ENCODE data around the gene RPS24.
"Not testable (repeated sequence)": the region's sequence is repeated elsewhere in the genome, so short reads cannot be mapped to it uniquely, and the experiment has no call there.

The RPS24 gene

DNA sequence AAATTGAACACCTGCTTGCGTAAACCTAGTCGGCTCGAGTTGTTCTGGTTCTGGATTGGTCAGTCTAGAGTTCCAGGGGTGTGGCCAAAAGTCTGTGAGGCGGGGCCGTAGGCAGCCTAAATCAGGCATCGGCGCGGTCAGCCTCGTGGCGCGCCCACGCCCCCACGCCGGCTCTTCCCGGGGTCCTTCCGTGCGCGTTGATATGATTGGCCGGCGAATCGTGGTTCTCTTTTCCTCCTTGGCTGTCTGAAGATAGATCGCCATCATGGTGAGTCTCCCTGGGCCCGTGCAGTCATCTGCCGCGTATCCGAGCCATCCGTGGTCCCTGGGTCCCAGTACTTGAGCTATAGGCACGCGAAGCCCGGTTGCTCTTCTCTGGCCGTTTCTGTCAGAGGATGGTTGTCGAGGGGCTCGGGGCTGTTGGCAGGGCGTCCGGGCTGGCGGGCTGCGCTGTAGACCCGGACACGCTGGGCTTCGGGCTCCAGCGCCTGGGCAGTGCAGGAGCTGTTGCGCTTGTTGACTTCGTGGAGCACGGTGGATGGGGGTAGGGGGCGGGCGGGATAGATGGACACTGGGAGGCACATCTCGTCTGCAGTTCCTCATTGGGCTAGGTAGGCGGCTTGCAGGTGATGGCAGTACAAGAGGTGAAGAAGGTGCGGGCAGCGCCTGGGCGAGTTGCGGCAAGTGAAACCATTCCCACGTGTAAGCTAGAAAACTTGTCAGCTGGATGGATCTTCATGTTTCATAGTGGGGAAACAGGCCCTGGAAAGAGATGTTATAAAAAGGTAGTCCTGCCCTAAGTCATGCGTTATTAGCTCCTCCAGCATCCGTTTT lies at the start of gene RPS24:
RPS24 (plus strand) TSS at position 227 of the 834 bp plus-strand sequence; CDS start at position 266, 39 bp downstream.
- peak; percentile 93 for DNase-seq

DNA sequence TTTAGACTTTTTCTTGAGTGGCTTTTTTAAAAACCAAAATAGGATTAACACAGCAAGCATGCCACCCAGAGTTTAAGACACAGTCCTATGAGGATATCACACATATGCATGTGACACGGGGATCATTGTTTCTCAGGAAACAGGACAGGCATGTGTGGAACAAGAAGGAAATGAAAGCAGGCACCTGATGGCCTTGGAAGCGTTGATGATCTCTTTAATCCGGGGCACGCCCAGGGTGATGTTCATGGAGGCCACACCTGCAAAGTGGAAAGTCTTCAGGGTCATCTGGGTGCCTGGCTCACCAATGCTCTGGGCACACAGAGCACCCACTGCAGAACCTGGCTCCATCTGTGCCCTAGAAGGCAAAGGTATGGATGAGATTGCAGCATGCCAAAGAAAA lies 48.7 kb upstream of the RPS24 start:
- no peak for DNase-seq

DNA sequence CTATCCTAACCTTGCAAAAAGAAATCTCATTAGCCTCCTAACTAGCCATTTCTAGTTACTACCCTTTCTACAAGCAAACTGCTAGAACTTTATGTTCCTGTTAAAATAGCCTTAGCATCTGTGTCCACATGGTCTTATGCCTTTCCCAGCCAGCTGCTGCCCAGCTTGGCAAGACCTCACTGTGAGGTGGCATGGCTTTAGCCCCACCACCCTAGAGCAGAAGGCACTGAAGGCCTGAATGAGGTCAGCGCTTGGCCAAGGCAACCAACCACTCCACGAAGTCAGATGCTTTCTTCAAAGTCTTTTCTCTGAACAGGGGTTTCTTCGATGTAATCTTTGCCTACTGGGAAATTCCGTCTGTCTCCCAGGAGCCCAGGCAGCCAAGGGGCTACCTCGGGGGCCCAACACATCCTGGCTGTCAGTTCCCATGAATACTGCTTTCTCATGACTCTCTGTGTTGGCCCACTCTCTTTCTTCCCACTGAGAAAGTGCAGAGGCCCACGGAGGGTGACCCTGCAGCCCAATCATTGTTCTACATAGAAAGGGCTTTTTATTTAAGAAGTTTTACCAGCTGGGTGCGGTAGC lies 45.9 kb upstream of the RPS24 start:
- DNase-seq: no peak

DNA sequence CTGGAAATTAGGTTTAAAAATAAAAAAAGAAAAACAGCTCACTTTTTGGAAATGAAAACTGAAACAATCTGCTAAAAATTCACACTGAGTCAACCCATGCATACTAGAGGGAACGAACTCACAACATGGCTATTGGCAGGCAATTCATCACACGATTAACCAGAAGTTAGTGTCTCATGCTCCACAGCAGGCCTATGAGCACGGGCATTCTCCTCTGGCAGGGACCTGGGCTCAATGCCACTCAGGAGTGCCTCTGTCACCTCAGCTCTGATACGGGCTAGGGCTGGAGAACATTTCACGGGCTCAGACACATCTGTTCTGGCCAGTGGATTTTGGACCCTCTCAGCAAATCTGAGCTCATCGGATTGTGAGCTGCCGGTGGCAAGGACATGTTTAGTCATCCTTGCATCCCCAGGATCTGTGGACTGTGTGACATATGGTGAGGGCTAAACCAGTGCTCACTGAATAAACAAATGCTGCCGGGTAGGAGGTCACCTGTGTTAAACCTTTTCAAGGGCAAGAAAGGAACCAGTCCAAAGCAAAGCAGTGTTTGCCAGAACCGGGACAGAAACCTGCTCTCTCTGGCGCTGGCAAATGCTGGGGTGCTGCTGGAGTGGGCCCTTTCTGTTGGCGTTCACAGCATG lies 44.5 kb upstream of the RPS24 start:
- DNase-seq: no peak

DNA sequence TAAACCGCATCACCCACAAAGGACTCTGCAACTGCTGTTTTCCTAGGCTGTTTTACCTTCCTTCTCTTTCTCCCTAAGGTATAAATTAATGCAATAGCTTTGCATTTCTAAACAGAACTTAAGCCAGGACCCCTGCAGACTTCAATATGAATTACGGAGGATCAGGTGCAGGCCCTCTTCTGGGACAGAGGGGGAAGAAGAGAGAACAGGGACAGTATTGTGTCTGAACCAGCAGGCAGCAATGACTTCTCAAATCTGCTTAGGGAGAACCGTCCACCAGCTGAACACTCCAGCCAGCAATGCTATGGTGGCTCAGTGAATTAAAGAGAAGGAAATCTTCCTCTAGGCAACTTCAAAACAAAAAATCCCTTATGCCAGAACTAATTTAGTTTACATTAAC lies 40.0 kb upstream of the RPS24 start:
- DNase-seq: no peak

DNA sequence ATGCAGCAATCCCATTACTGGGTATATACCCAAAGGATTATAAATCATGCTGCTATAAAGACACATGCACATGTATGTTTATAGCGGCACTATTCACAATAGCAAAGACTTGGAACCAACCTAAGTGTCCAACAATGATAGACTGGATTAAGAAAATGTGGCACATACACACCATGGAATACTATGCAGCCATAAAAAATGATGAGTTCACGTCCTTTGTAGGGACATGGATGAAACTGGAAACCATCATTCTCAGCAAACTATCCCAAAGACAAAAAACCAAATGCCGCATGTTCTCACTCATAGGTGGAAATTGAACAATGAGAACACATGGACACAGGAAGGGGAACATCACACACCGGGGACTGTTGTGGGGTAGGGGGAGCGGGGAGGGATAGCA lies 34.9 kb upstream of the RPS24 start:
- not testable (repeated sequence) for DNase-seq

DNA sequence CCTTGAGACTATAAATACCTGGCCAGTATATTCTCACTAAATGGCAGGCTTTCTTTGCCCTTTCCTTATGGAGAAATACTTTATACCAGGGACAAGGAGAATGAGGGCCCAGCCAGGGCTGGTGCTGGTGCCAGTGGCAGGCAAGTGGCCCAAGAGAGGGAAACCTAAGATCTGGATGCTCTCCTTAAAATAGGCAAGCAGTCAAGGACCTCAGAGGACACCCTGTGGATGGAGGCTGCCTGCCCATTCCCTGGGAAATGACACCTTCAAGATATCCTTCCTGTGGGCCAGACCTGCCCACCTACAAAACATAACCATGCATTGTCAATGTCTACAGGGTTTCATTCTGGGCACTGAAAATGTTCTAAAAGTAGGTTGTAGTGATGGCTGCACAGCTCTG lies 33.5 kb upstream of the RPS24 start:
- no peak for DNase-seq

DNA sequence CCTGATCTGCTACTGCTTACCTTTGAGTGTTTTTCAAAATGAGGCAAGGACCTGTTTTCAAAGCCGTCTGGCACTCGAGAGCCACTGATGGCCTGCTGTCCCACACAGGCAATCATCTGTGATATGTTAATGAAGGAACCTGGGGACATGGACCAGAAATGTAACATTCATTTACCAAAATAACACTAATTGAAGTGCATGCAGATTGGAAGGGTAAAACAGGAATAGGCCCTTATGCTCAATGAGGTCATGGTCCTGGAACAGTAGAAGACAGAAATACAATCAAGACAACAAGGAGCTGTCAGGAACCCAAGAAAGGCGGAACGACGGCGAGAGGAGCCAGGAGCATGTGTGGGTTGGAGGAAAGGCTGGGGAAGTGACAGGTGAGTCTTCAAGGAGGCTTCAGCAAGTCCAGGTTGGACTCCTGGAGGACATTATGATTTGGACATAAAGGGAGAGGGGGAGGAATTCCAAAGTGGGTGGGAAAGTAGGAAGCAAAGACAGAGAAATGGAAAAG lies 32.6 kb upstream of the RPS24 start:
- DNase-seq: no peak

DNA sequence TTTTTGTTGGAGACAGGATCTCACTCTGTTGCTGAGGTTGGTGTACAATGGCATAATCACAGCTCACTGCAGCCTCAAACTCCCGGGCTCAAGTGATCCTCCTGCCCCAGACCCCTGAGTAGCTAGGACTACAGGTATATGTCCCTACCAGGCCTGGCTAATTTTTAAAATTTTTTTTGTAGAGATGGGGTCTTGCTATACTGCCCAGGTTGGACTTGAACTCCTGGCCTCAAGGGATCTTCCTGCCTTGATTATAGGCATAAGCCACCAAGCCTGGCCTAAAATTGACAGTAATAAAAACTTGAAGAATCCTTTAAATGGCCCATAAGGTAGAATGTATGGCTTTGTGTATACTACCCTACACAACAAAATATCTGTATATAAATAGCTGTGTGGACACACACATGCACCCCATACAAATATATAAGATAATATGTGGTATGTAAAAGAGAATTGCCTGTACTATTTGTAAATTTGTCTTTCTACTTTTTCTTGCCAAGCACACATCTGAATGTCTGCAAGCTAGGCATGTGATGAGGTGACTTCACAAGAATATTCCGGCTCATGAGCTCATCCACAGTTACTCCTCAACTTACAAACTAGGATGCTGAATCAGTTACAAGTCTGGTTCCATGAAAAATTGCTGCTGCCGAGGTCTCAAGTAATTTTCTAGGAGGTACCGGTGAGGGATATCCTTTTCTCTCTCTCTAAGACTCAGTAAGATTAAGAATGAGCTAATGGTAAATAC lies 30.9 kb upstream of the RPS24 start:
- no peak for DNase-seq

DNA sequence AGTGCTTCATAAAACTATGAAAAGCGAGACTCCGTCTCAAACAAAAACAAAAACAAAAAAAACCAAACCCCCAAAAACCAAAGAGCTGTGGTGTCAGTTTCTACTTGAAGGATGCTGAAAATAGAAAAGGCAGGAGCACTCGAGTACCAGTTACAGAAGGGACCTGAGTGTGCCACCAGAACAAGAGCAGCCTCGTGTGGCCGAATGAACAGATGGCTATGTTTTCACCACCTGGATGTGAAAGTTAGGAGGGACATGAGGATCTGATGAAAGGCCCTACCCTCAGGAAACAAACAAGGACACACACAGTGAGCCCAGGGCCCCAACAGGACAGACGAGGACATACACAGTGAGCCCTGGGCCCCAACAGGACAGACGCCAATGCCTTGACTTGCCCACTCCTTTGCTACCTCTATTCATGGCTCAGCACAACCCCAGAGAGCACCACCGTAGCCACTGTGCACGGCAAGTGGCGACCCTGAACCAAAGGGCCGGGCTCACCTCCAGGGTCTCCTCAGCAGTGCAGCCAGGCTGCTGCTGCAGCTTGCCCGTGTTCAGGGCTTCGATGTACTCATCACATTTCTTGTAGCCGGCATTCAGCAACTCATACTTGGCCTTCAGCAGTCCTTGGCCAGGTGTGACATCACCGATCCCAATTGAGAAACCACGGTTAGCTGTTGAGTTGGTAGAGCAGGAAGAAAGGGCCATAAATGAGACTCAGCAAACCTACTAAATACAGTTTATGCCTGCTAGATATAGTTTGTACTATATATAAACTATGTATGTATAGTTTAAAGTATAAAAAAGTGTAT lies 29.2 kb upstream of the RPS24 start:
- no peak for DNase-seq

DNA sequence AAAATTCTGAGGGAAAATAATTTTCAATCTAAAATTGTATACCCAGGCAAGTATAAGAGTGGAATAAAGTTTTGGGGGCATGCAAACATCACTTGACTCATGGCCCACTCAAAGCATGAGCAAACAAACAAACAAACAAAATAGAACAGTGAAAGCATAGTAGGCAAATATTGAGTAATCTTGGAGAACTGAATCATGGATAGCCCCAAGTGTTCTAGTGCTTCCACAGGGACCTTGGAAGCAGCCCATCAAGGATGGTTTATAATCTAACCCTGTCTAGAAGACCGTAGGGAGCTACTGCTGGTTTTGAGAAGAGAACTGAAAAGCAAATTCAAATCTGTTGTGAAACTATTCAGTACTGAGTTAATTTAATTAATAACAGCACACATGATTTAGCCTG lies 26.5 kb upstream of the RPS24 start:
- DNase-seq: no peak

DNA sequence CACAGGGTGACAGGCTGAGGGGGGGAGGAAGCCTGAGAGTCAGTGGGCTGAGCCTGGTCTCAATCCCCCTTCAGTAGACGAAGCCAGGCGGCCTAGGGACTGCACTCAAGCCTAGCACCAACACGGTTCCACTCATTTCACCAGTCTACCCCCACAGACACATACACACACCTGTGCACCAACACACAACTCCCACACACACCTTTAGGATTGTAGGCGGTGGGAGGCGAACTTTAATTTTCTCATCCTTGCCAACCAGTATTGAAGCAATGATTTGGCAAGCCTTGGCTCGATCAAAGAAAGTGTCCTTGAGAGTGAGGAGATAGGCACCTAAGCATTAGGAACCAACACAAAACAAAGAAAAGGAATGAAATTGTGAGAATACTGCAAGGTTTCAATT lies 24.0 kb upstream of the RPS24 start:
- DNase-seq: no peak

DNA sequence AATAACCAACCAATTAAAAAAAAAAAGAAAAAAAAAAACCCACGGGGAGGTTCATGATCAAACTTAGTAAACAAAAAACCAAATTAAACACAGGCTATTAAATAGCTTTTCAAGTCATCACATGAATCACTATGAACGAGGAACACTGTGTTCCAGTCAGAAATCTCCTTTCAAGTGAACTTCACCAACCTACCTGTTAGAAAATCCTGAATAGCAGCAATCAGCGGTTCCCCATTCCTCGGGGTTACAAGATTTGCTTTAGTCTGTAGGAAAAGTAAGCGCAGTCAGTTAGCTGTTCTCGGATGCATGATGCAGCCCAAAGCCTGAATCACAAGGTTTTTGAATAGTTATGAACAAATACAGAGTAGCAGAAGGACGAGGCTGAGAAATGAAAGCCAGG lies 23.4 kb upstream of the RPS24 start:
- DNase-seq: no peak

DNA sequence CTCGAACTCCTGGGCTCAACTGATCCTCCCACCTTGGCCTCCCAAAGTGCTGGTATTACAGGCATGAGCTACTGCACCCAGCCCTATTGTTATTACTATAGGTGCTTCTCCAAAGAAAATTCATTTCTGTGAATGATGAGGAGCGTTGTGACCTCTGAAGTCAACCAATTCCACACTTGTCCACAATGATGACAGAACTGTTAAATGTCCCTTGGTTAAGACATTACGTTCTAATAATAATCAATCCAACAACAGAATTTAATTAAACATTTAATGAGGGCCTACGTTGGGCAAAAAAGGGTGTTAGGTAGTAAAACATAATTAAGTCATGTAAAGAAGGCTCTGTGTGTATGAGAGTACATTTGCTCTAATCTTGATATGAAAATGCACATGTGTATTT lies 22.6 kb upstream of the RPS24 start:
- DNase-seq: no peak

DNA sequence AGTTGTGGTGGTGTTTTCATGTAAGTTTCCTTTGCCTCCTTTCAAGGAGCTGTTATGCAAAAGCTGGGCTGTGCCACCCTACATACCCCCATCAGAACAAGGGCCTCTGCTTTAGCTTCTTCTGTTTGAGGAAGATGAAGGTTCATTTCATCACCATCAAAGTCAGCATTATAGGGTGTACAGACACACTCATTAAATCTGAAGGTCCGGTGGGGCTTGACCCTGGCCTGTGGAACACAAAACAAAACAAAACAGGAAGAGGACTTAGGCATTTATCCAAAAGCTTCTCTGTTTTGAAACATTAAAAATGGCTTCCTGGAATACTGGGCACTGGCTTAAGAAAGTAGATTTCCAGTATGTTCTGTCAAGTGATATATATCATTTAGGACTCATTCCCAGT lies 20.1 kb upstream of the RPS24 start:
- DNase-seq: no peak

DNA sequence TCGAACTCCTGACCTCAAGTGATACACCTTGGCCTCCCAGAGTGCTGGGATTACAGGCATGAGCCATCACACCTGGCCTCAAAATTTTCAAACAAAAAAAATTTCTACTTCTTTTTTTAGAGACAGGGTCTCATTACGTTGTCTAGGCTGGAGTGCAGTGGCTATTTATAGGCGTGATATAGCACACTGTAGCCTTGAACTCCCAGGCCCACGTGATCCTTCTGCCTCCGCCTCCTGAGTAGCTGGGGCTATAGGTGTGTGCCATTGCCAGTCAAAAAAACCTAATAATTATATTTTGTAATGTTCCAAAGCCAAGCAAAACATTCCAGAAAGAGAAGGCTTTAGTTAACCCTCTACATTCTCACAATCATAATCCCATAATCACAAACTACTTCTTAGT lies 18.1 kb upstream of the RPS24 start:
- no peak for DNase-seq

DNA sequence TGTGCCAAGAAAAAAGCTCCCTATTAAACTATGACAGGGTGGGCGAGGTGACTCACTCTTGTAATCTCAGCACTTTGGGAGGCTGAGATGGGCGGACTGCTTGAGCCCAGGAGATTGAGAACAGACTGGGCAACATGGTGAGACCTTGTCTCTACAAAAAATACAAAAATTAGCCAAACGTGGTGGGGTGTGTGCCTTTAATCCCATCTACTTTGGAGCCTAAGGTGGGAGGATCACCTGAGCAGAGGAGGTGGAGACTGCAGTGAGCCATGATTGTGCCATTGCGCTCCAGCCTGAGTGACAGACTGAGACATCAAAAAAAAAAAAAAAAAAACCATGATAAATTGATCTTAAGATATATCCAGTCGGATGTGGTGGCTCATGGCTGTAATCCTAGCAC lies 15.8 kb upstream of the RPS24 start:
- DNase-seq: no peak

DNA sequence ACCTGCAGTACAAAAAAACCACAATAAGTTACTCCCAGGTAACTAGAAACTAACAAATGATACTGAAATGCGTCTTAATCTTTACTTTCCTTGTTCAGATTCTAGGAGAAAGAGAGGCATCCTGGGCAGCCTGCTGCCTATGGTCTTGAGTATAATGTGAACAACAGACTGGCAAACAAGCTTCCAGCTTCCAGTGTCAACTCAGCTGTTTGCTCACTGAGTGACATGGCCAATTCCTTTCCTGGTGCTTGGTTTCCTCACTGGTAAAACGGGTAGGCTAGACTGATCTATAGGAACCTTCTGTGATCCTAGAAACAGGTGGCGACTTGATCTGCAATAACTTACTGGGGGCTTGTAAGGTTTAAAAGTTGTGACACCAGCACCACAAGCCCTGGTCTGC lies 14.4 kb upstream of the RPS24 start:
- DNase-seq: no peak

DNA sequence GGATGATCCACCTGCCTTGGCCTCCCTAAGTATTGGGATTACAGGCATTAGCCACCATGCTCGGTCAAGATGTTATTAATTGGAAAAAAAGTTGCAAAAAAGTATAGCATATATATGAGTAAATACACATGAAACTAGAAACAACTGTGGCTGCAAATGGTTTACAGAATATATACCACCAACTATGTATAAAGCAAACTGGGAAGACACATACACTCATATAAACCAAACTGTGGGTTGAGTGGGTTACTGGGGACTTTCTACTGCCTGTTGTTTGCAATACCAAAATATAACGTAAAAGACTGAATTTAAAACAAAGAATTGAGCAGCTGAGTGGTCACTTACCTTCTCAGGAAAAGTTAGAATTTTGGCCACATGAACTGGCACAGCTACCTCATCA lies 12.5 kb upstream of the RPS24 start:
- no peak for DNase-seq

DNA sequence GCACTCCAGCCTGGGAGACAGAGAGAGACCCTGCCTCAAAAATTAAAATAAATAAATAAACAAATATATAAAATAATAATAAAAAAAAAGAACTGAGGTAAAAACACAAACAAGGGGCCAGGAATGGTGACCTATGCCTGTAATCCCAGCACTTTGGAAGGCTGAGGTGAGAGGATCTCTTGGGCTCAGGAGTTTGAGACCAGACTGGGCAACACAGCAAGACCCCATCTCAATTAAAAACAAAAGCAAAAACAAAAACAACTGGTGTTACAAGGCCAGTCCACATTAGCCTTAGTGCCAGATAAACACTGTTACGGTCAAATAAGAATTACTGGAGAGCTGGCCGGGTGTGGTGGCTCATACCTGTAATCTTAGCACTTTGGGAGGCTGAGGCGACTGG lies 9.9 kb upstream of the RPS24 start:
- DNase-seq: no peak

DNA sequence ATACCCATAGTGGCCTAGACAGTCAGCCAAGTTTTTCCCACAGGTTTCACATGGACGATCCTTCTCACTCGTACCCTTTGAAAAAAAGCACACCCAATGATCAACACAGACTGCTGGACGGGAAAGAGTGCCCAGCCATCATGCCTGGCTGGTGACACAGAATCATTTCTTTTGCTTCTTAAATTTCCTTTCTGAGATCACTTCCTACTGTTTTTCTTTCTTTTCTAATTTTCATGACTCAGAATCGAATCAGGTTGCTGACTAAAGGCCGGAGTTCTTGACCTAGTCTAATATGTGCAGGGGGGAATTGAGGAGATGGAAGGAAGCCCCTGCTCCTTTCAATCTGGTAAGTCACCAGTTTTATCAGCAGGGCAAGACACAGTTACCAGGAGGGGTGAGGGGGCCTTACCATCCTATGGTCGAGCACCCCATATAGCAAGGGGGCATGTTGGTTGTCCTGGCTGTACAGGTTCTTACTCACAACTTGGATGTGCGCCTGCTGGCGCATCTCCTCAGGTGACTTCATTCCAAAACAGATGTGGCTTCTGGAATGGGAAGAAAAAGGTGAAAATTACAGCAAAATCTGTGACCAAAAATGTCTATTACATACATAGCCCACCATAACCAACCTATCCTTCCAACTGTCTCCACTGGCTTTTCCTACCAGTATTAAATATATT lies 7.8 kb upstream of the RPS24 start:
- no peak for DNase-seq
